Endothelial cell of umbilical vein (primary cell): Measurements from ENCODE around the gene HECTD1. TPM values are rescaled to one million over a fixed set of nuclear protein-coding genes. Genes with fewer than 3 reads are reported as not detected.

Source experiments
- BruUV-seq: library from RNA; stranded (reverse); fragments of 400-500 nt; replicated peaks from 2 replicates; lab custom pipeline; 2021; lab: Mats Ljungman, UMichigan
- CTCF ChIA-PET: fragments of 300-600, 350-600 bp; sonication (Branson Sonifier 250); formaldehyde crosslinking; loops from one replicate; lab custom pipeline; 2021; ENCODE audit warnings: antibody characterized with exemption, inconsistent platforms; lab: Charles Lee
- POLR2A ChIA-PET: fragments of 300-600, 350-600 bp; sonication (Branson Sonifier 250); formaldehyde crosslinking; loops from one replicate; lab custom pipeline; 2021; ENCODE audit warnings: antibody characterized with exemption, inconsistent platforms; lab: Charles Lee
- DNase-seq: peaks from one replicate; pipeline ENCODE4 v3.0.0-alpha.2; 2011; ENCODE audit warnings: low read depth, low spot score
- FAIRE-seq: peaks from 2 replicates; lab custom pipeline; 2011; peaks lifted over from hg19 to GRCh38; lab: Jason Lieb, UNC
- H2AFZ ChIP-seq: 2 replicates; pipeline ENCODE4 v1.6.0; 2012; ENCODE audit warnings: low read depth, low read length, control low read depth, inconsistent platforms
- H3K27ac ChIP-seq: 2 replicates; pipeline ENCODE4 v1.5.1; 2011; ENCODE audit warnings: low read depth, mild to moderate bottlenecking, control low read depth, low read length, moderate library complexity; ENCODE audit not compliant: insufficient read depth
- H3K27me3 ChIP-seq, 2 experiments: 2 replicates each; pipeline versions ENCODE4 v1.6.0 to v1.6.1; 2011; ENCODE audit warnings: low read length in 2 of 2, mixed read lengths in 1 of 2; ENCODE audit not compliant: control insufficient read depth in 2 of 2, insufficient read depth in 2 of 2
- H3K36me3 ChIP-seq, 2 experiments: 2 replicates in 1 of 2; 3 replicates in 1 of 2; pipeline ENCODE4 v1.5.1; 2011; ENCODE audit warnings: low read length in 2 of 2, mild to moderate bottlenecking in 1 of 2, moderate library complexity in 1 of 2; ENCODE audit not compliant: control insufficient read depth in 2 of 2, insufficient read depth in 2 of 2; ENCODE audit errors: extremely low read depth in 1 of 2
- H3K4me1 ChIP-seq: 3 replicates; pipeline ENCODE4 v1.5.1; 2011; ENCODE audit warnings: mild to moderate bottlenecking, low read length; ENCODE audit not compliant: control insufficient read depth, insufficient read depth; ENCODE audit errors: extremely low read depth
- H3K4me2 ChIP-seq: 2 replicates; pipeline ENCODE4 v1.6.1; 2011; ENCODE audit warnings: low read length, control low read depth, mixed read lengths; ENCODE audit not compliant: insufficient read depth
- H3K4me3 ChIP-seq, 3 experiments: fragments of 200-600 bp in 1 of 3; sonication (generic), shearing (Covaris generic) in 1 of 3; replicated peaks in 1 of 3; 2 replicates each; pipeline ENCODE4 v1.5.1; 2011 to 2016; ENCODE audit warnings: control low read depth in 3 of 3, low read length in 3 of 3, mild to moderate bottlenecking in 2 of 3, inconsistent platforms in 1 of 3, low read depth in 1 of 3, moderate library complexity in 1 of 3; ENCODE audit not compliant: insufficient read depth in 1 of 3
- H3K79me2 ChIP-seq: 2 replicates; pipeline ENCODE4 v1.6.0; 2012; ENCODE audit warnings: low read length, inconsistent platforms; ENCODE audit not compliant: control insufficient read depth, insufficient read depth
- H3K9ac ChIP-seq: replicated peaks from 2 replicates; pipeline ENCODE3; 2011; ENCODE audit warnings: low read length, control low read depth; ENCODE audit not compliant: insufficient read depth; ENCODE audit errors: extremely low read depth
- H3K9me1 ChIP-seq: replicated peaks from 3 replicates; pipeline ENCODE4 v1.6.0; 2011; ENCODE audit warnings: mild to moderate bottlenecking, low read length; ENCODE audit not compliant: control insufficient read depth, insufficient read depth; ENCODE audit errors: extremely low read depth
- H3K9me3 ChIP-seq: replicated peaks from 2 replicates; pipeline ENCODE4 v1.5.1; 2012; ENCODE audit warnings: low read length, inconsistent platforms; ENCODE audit not compliant: control insufficient read depth, insufficient read depth
- H4K20me1 ChIP-seq: replicated peaks from 2 replicates; pipeline ENCODE3; 2011; ENCODE audit warnings: mild to moderate bottlenecking, low read length; ENCODE audit not compliant: control insufficient read depth, insufficient read depth; ENCODE audit errors: extremely low read depth
- EZH2 ChIP-seq: IDR thresholded peaks from 2 replicates; pipeline ENCODE4 v1.6.1; 2012; ENCODE audit warnings: borderline replicate concordance, low read depth, mild to moderate bottlenecking, moderate library complexity, low read length, inconsistent platforms; ENCODE audit not compliant: severe bottlenecking
- FOS ChIP-seq: IDR thresholded peaks from 2 replicates; pipeline ENCODE4 v1.6.1; 2011; ENCODE audit warnings: mild to moderate bottlenecking, low read length, moderate library complexity, borderline replicate concordance; ENCODE audit not compliant: insufficient read depth
- GATA2 ChIP-seq: IDR thresholded peaks from 2 replicates; pipeline ENCODE4 v1.7.0; 2011; ENCODE audit warnings: low read depth, mild to moderate bottlenecking, moderate library complexity, mixed read lengths, low read length; ENCODE audit not compliant: insufficient read length, insufficient read depth
- JUN ChIP-seq: IDR thresholded peaks from 2 replicates; pipeline ENCODE4 v1.6.1; 2011; ENCODE audit warnings: borderline replicate concordance, low read depth; ENCODE audit not compliant: insufficient read length, insufficient read depth
- MYC ChIP-seq: IDR thresholded peaks from one replicate; pipeline ENCODE4 v1.6.1; 2011; ENCODE audit warnings: mild to moderate bottlenecking, low read depth, low read length
- POLR2A ChIP-seq: IDR thresholded peaks from 2 replicates; pipeline ENCODE4 v1.6.1; 2012; ENCODE audit warnings: low read depth, mild to moderate bottlenecking, control low read depth, low read length
- POLR2AphosphoS5 ChIP-seq: IDR thresholded peaks from 2 replicates; pipeline ENCODE4 v1.6.1; 2012; ENCODE audit warnings: low read depth, mild to moderate bottlenecking, control low read depth, low read length, moderate library complexity; ENCODE audit not compliant: insufficient read depth
- dilution Hi-C: fragments of 300-500 bp; cut with MboI; formaldehyde crosslinking; loops from one replicate; pipeline ENCODE4 v1.15.0; 2019; ENCODE audit warnings: low sequenced_read_pairs; ENCODE audit not compliant: extremely low pct_ligation_motif_present
- intact Hi-C: fragments of 100-400 bp; cut with micrococcal nuclease; formaldehyde crosslinking; loops from one replicate; pipeline ENCODE4 v1.10.0; 2022
- polyA plus RNA-seq, 4 experiments: library from polyadenylated mRNA; depleted of rRNA in 3 of 4; stranded (reverse) in 3 of 4; unstranded in 1 of 4; fragments of >200 nt; gene quantifications; 2 replicates each; pipeline versions ENCODE4 v1.2.1 to v1.2.3, GENCODE V29; 2011 to 2012; ENCODE audit warnings: missing spikeins in 1 of 4
- total RNA-seq: library from RNA; stranded (reverse); gene quantifications from 2 replicates; pipeline ENCODE4 v1.2.3, GENCODE V29; 2021
- TF ChIP-seq, protein P1 (sequence below), 2 donors: IDR thresholded peaks; 1 replicate in 1 of 2; 2 replicates in 1 of 2; pipeline ENCODE4 v1.5.1; 2011; ENCODE audit warnings: low read length in 2 of 2, mild to moderate bottlenecking in 2 of 2, moderate library complexity in 2 of 2, control low read depth in 1 of 2, inconsistent platforms in 1 of 2, low read depth in 1 of 2; ENCODE audit not compliant: insufficient read depth in 1 of 2; ENCODE audit errors: extremely low read depth in 1 of 2
- TF ChIP-seq, protein P2 (sequence below): IDR thresholded peaks from 2 replicates; pipeline ENCODE4 v1.6.1; 2011; ENCODE audit not compliant: insufficient read depth, insufficient read length

Gene HECTD1
- total and polyA plus RNA-seq, 2 donors (not counting 3 experiments of a cell fraction or from before 2014, with no cell fraction given): 67.9 to 181 TPM

DNA sequence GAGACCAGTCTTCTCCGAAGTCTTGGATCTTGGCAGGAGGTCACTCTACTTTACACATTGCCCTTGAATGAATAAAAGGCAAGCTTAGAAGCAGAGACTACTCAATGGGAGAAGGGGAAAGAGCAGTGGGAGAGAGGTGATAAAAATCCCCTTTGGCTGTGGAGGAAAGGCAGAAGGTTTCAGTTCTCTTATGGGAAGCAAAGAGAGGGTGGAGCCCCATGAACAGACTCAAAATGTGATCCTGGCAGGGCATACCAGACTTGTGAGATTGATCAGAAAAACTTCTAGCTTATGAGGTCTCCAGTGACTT, 49.6 kb upstream of the HECTD1 start:
- H3K36me3 ChIP-seq: no peaks in the 10 kb centered on the region
- H2AFZ ChIP-seq: no peak overlapping the region
- no peaks in the 10 kb centered on the region for H3K9me1 ChIP-seq
- no peak for TF ChIP-seq POLR2AphosphoS5
- TF ChIP-seq, protein P1, sequence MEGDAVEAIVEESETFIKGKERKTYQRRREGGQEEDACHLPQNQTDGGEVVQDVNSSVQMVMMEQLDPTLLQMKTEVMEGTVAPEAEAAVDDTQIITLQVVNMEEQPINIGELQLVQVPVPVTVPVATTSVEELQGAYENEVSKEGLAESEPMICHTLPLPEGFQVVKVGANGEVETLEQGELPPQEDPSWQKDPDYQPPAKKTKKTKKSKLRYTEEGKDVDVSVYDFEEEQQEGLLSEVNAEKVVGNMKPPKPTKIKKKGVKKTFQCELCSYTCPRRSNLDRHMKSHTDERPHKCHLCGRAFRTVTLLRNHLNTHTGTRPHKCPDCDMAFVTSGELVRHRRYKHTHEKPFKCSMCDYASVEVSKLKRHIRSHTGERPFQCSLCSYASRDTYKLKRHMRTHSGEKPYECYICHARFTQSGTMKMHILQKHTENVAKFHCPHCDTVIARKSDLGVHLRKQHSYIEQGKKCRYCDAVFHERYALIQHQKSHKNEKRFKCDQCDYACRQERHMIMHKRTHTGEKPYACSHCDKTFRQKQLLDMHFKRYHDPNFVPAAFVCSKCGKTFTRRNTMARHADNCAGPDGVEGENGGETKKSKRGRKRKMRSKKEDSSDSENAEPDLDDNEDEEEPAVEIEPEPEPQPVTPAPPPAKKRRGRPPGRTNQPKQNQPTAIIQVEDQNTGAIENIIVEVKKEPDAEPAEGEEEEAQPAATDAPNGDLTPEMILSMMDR (IDR thresholded peaks at IDR 0.05; ENCODE audit: extremely low read depth in 1 of 2, insufficient read depth in 1 of 2, low read depth in 1 of 2, low read length in 2 of 2): no peak
- no peak for TF ChIP-seq EZH2
- TF ChIP-seq, protein P2, sequence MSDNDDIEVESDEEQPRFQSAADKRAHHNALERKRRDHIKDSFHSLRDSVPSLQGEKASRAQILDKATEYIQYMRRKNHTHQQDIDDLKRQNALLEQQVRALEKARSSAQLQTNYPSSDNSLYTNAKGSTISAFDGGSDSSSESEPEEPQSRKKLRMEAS: no peak
- TF ChIP-seq MYC: no peak
- TF ChIP-seq JUN: no peak
- no peak for TF ChIP-seq POLR2A
- no peak for TF ChIP-seq GATA2
- TF ChIP-seq FOS: no peak
- H3K27me3 ChIP-seq: no peaks in the 10 kb centered on the region
- no peak for FAIRE-seq
- CTCF ChIA-PET: interaction anchor here (1.2 to 2.0 kb wide), 2 partner anchors 12 to 17 kb away, joined by 3 to 5 read pairs; no protein-coding TSS in a partner anchor
- POLR2A ChIA-PET: no interaction called here
- dilution Hi-C loops: no loop called here
- no peaks in the 10 kb centered on the region for H4K20me1 ChIP-seq
- no peak overlapping the region for H3K9ac ChIP-seq
- H3K4me3 ChIP-seq: no peak overlapping the region
- no peak for DNase-seq
- no peak overlapping the region for H3K4me2 ChIP-seq
- H3K27ac ChIP-seq: no peak overlapping the region
- no TSS peak for BruUV-seq
- no peaks in the 10 kb centered on the region for H3K4me1 ChIP-seq
- no peaks in the 10 kb centered on the region for H3K79me2 ChIP-seq
- H3K9me3 ChIP-seq: no peaks in the 10 kb centered on the region
- intact Hi-C loops: no loop called here
